ENCODE data around the gene CLGN. TPM values are rescaled to one million over a fixed set of nuclear protein-coding genes. Genes with fewer than 3 reads are reported as not detected.

Gene CLGN
- total RNA-seq, result not detected
- 0.05 TPM for total RNA-seq (2013)

DNA sequence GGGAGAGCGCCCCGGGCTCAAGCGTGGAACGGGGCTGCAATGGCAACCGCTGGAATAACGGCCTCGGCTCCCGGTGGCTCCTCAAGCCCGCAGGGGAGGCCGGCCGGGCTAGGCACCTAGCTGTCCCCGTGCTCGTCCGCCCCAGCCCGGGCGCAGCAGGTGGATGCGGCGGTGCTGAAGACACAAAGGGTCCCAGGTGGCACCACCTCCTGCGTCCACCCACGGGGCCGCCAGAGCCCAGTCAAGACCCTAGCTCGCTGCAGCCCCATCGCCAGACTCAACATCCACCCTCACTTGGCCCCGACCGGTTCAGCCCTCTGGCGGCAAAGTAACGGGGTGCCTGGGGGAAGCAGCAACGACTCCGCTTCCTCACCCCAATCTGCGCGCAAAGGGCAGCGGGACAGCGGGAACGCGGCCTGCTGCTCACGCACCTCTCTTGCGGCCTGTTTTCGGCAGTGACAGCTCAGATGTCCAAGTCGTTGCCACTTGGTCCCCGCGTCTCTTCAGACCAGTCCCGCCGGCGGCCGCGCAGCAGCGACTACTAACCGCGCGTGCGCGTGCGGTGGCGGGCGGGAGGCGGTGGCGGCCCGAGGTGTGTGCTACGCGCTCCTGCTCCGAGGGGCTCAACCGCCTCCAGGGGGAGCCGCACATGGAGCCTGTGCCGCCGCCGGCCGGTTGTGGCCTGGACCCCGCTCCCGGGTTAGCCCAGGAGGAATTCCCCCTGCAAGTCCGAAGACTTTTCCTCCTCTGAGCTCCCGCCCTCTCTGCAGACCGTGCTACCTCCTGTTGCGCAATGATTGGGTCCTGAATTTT is at the start of gene CLGN:
CLGN (minus strand) TSS at position 543 of the 813 bp plus-strand sequence. CDS start 14,570 bp downstream, outside the sequence.
- Histone ChIP-seq H3K4me3 (ENCODE audit: low read length) (peak within 1 kb of the TSS; percentile 32), H3K27me3 (ENCODE audit: control insufficient read depth, insufficient read depth, low read length) (peaks cover 9% of the 10 kb centered on the region), H3K36me3 (ENCODE audit: control insufficient read depth, insufficient read depth, low read length) (no peaks in the 10 kb centered on the region), H3K27ac (ENCODE audit: low read length) (no peak within 1 kb of the TSS), H3K4me1 (ENCODE audit: control insufficient read depth, insufficient read depth, low read length) (peaks cover 11% of the 10 kb centered on the region), H3K9me3 (ENCODE audit: control insufficient read depth, insufficient read depth, low read length) (no peaks in the 10 kb centered on the region)
- Mint-ChIP-seq H3K4me3 (peak within 1 kb of the TSS; percentile 85), H3K4me1 (peaks cover 5 to 6% of the 10 kb centered on the region in 2 donors), H3K36me3 (no peaks in the 10 kb centered on the region), H3K9me3 (no peaks in the 10 kb centered on the region), H3K27ac (no peak within 1 kb of the TSS), H3K27me3 (ENCODE audit: low read depth in 2 of 2) (peaks cover 38 to 64% of the 10 kb centered on the region in 2 donors)
- ATAC-seq (peak in 2 of 3 donors; percentile 60 to 66), DNase-seq (peak in 1 of 2 donors; percentile 48)
- WGBS (ENCODE audit: insufficient coverage), result under 1% methylated on average over 73 of the region's 73 CpGs
- intact Hi-C loops (cut with micrococcal nuclease), result no loop called here
- no peak for TF ChIP-seq CTCF (IDR thresholded peaks at IDR 0.05)

- no peaks in the 10 kb centered on the region for H3K36me3 ChIP-seq (ENCODE audit: control insufficient read depth, insufficient read depth, low read length)
- no peak overlapping the region for H3K27ac ChIP-seq (ENCODE audit: low read length)
- intact Hi-C loops (cut with micrococcal nuclease), result no loop called here
- WGBS (ENCODE audit: insufficient coverage), result 94% methylated on average over 2 of the region's 2 CpGs
- no peak overlapping the region for H3K4me3 ChIP-seq (ENCODE audit: low read length)
- DNase-seq (no peak), ATAC-seq (no peak)
- H3K9me3 ChIP-seq (ENCODE audit: control insufficient read depth, insufficient read depth, low read length), result no peaks in the 10 kb centered on the region
- no peaks in the 10 kb centered on the region for H3K4me1 ChIP-seq (ENCODE audit: control insufficient read depth, insufficient read depth, low read length)
- no peaks in the 10 kb centered on the region for H3K4me1 Mint-ChIP-seq
- H3K27ac Mint-ChIP-seq, result no peak overlapping the region
- H3K27me3 Mint-ChIP-seq (ENCODE audit: low read depth in 2 of 2), result peaks cover 16 to 24% of the 10 kb centered on the region in 2 donors
- H3K4me3 Mint-ChIP-seq, result no peak overlapping the region
- H3K27me3 ChIP-seq (ENCODE audit: control insufficient read depth, insufficient read depth, low read length), result no peaks in the 10 kb centered on the region
- TF ChIP-seq CTCF (IDR thresholded peaks at IDR 0.05), result no peak
- no peaks in the 10 kb centered on the region for H3K36me3 Mint-ChIP-seq
- H3K9me3 Mint-ChIP-seq, result no peaks in the 10 kb centered on the region
These were observed 44.7 kb upstream of the CLGN start for GRCh38 chr4:140472156-140472555.

- WGBS (ENCODE audit: insufficient coverage), result 82% methylated on average over 27 of the region's 27 CpGs
- TF ChIP-seq CTCF (IDR thresholded peaks at IDR 0.05), result no peak
- no peaks in the 10 kb centered on the region for H3K36me3 Mint-ChIP-seq
- DNase-seq (no peak), ATAC-seq (no peak)
- H3K9me3 Mint-ChIP-seq, result no peaks in the 10 kb centered on the region
- Histone ChIP-seq H3K36me3 (ENCODE audit: control insufficient read depth, insufficient read depth, low read length) (no peaks in the 10 kb centered on the region), H3K9me3 (ENCODE audit: control insufficient read depth, insufficient read depth, low read length) (no peaks in the 10 kb centered on the region), H3K27me3 (ENCODE audit: control insufficient read depth, insufficient read depth, low read length) (no peaks in the 10 kb centered on the region), H3K4me1 (ENCODE audit: control insufficient read depth, insufficient read depth, low read length) (no peaks in the 10 kb centered on the region), H3K27ac (ENCODE audit: low read length) (no peak overlapping the region), H3K4me3 (ENCODE audit: low read length) (no peak overlapping the region)
- H3K4me3 Mint-ChIP-seq, result no peak overlapping the region
- peaks cover 16 to 24% of the 10 kb centered on the region in 2 donors for H3K27me3 Mint-ChIP-seq (ENCODE audit: low read depth in 2 of 2)
- no peak overlapping the region for H3K27ac Mint-ChIP-seq
- H3K4me1 Mint-ChIP-seq, result no peaks in the 10 kb centered on the region
- intact Hi-C loops (cut with micrococcal nuclease), result no loop called here
These were observed 42.6 kb upstream of the CLGN start for GRCh38 chr4:140469791-140470733.
